Measurements from ENCODE around the gene AQP2.

DNA sequence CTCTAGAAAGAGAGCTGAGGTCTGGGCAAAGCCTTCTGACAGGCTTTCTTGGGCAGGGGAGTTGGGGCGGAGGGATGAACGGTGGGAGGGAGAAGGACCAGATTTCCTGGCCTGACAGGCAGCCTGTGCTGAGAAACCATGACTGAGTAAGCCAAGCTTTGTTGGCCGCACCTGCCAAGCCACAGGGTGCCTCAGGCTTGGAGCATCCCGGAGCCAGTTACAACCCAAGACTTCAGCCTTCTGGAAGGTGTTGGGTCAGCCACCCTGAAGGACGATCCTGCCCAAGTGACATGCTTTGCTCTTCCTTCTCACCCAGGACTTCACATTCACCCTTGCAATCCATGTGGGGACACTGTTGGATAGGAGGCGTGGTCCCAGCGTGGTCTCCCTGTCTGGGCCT, 21.0 kb upstream of the AQP2 start:
- TF ChIP-seq, protein P1, sequence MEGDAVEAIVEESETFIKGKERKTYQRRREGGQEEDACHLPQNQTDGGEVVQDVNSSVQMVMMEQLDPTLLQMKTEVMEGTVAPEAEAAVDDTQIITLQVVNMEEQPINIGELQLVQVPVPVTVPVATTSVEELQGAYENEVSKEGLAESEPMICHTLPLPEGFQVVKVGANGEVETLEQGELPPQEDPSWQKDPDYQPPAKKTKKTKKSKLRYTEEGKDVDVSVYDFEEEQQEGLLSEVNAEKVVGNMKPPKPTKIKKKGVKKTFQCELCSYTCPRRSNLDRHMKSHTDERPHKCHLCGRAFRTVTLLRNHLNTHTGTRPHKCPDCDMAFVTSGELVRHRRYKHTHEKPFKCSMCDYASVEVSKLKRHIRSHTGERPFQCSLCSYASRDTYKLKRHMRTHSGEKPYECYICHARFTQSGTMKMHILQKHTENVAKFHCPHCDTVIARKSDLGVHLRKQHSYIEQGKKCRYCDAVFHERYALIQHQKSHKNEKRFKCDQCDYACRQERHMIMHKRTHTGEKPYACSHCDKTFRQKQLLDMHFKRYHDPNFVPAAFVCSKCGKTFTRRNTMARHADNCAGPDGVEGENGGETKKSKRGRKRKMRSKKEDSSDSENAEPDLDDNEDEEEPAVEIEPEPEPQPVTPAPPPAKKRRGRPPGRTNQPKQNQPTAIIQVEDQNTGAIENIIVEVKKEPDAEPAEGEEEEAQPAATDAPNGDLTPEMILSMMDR (IDR thresholded peaks at IDR 0.05): no peak
- no peak for TF ChIP-seq EZH2 (IDR thresholded peaks at IDR 0.05; ENCODE audit: borderline replicate concordance, insufficient read depth, low read depth, low read length, poor library complexity, severe bottlenecking)
